ENCODE measurements around the gene USP32.

DNA sequence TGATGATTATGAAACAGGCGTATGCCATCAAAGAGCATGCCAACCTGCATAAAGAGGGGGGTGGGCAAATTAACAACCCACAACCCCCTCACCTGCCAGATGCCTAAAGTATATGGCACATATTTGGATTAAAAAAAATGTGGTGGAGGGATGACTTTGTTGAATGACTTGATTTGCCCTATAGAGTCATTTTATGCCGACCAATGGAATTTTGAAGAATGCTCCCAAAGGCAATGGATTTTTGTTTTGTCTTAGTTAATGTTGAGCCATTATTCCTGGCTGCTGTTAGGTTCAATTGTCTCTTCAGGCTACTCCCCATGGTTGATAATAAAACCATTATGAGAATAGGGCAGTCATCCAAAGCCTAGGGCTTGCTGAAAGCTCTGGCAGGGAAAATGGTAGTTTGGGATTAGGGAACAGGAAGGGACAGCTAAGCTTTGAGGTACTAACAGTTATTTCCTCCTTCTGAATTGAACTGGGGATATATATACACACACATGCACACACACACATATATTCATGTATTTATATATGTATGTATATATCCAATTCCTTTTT is 24.5 kb upstream of the USP32 start:
- TF ChIP-seq, protein P1, sequence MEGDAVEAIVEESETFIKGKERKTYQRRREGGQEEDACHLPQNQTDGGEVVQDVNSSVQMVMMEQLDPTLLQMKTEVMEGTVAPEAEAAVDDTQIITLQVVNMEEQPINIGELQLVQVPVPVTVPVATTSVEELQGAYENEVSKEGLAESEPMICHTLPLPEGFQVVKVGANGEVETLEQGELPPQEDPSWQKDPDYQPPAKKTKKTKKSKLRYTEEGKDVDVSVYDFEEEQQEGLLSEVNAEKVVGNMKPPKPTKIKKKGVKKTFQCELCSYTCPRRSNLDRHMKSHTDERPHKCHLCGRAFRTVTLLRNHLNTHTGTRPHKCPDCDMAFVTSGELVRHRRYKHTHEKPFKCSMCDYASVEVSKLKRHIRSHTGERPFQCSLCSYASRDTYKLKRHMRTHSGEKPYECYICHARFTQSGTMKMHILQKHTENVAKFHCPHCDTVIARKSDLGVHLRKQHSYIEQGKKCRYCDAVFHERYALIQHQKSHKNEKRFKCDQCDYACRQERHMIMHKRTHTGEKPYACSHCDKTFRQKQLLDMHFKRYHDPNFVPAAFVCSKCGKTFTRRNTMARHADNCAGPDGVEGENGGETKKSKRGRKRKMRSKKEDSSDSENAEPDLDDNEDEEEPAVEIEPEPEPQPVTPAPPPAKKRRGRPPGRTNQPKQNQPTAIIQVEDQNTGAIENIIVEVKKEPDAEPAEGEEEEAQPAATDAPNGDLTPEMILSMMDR (IDR thresholded peaks at IDR 0.05) = no peak
- TF ChIP-seq POLR2A (IDR thresholded peaks at IDR 0.05) = no peak
